GM23248 (cell line): Measurements from ENCODE around the gene KLHDC8A.

Experiments
- EZH2 ChIP-seq: fragments of 200-600 bp; sonication (generic); IDR thresholded peaks from 2 replicates; pipeline ENCODE4 v1.6.1; 2018; ENCODE audit warnings: antibody characterized with exemption, mild to moderate bottlenecking; ENCODE audit not compliant: insufficient read depth, poor library complexity, severe bottlenecking
- EZH2phosphoT487 ChIP-seq: fragments of 200-600 bp; sonication (generic); IDR thresholded peaks from 2 replicates; pipeline ENCODE4 v1.6.1; 2018; ENCODE audit warnings: antibody characterized with exemption, moderate library complexity, mild to moderate bottlenecking, low read depth; ENCODE audit not compliant: insufficient read depth

- no peak for TF ChIP-seq EZH2
- no peak for TF ChIP-seq EZH2phosphoT487
These were observed 20.6 kb upstream of the KLHDC8A start for GRCh38 chr1:205377355-205377754.
